Thoracic aorta (tissue), 2 donors: ENCODE results near the gene CREB3L2. TPM values are rescaled to one million over a fixed set of nuclear protein-coding genes. Genes with fewer than 3 reads are reported as not detected.
"Not testable (repeated sequence)": the region's sequence is repeated elsewhere in the genome, so short reads cannot be mapped to it uniquely, and the experiment has no call there.

Experiments
- ATAC-seq: fragments of 150-250 bp; one replicate; pipeline ENCODE4 v1.8.0; 2017; ENCODE audit warnings: low read depth; ENCODE audit not compliant: insufficient number of reproducible peaks, low FRiP score
- DNase-seq: peaks from one replicate; pipeline ENCODE4 v3.0.0-alpha.2; 2020; ENCODE audit warnings: low spot score
- H3K27ac ChIP-seq, 2 donors: fragments of 200-600 bp; sonication (generic); 1 replicate in 1 of 2; 2 replicates in 1 of 2; pipeline ENCODE4 v1.5.1; 2016; ENCODE audit warnings: mild to moderate bottlenecking in 2 of 2, moderate library complexity in 2 of 2
- H3K27me3 ChIP-seq: fragments of 200-600 bp; sonication (generic); replicated peaks from 2 replicates; pipeline ENCODE4 v1.6.0; 2016; ENCODE audit warnings: mild to moderate bottlenecking; ENCODE audit not compliant: insufficient read depth
- H3K36me3 ChIP-seq: fragments of 200-600 bp; sonication (generic); one replicate; pipeline ENCODE4 v1.5.1; 2016
- H3K4me1 ChIP-seq, 2 donors: fragments of 200-600 bp; sonication (generic); 1 replicate in 1 of 2; 2 replicates in 1 of 2; pipeline versions ENCODE4 v1.5.1 to v1.6.0; 2016; ENCODE audit warnings: low read depth in 2 of 2, mild to moderate bottlenecking in 1 of 2; ENCODE audit not compliant: control insufficient read depth in 1 of 2
- H3K4me3 ChIP-seq: fragments of 200-600 bp; sonication (generic); 2 replicates; pipeline ENCODE4 v1.5.1; 2016; ENCODE audit warnings: mild to moderate bottlenecking
- H3K9me3 ChIP-seq: fragments of 200-600 bp; sonication (generic); 2 replicates; pipeline ENCODE4 v1.5.1; 2016
- CTCF ChIP-seq: fragments of 200-600 bp; sonication (generic); IDR thresholded peaks from one replicate; pipeline ENCODE4 v1.5.1; 2019; ENCODE audit warnings: antibody characterized with exemption
- total RNA-seq, 2 donors: library from RNA; depleted of rRNA; stranded (reverse); fragments of >200 nt; gene quantifications; one replicate each; pipeline versions ENCODE4 v1.1.0 to v1.2.3, GENCODE V29; 2016

Gene CREB3L2
- total RNA-seq, 2 donors from 2014 or later: 85.3 to 96.7 TPM

DNA sequence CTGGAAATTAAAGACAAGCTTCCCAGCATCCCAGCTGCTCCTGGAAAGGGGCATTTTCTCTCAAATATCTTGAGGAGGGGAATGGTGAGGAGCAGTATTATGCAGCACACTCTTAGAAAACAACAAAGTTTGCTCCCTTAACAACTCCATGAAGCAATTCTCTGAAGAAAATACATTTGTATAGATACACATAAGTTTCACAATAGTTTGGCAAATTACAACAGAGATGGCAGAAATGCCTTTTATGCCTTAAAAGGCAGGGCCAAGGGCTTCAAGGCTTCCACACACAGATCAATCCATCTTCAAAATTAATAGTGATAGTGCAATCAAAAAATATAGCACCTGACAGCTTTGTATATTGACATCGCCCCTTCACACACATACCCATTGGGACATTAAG lies 167.3 kb downstream of the CREB3L2 start:
- ATAC-seq (no peak), DNase-seq (no peak)
- Histone ChIP-seq H3K27ac (peak overlapping the region in 1 of 2 donors; percentile 85), H3K4me1 (peaks cover 25 to 31% of the 10 kb centered on the region in 2 donors), H3K9me3 (peaks cover 11% of the 10 kb centered on the region), H3K4me3 (no peak overlapping the region), H3K36me3 (no peaks in the 10 kb centered on the region), H3K27me3 (no peaks in the 10 kb centered on the region)
- TF ChIP-seq CTCF: no peak

DNA sequence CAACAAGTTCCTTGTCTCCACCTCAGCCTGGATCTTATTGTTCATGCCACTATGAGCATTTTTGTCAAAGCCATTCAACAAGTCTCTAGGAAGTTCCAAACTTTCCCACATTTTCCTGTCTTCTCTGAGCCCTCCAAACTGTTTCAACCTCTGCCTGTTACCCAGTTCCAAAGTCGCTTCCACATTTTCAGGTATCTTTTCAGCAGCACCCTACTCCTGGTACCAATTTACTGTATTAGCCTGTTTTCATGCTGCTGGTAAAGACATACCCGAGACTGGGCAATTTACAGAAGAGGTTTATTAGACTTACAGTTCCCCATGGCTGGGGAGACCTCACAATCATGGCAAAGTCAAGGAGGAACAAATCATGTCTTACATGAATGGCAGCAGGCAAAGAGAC lies 168.9 kb downstream of the CREB3L2 start:
- peaks cover 11% of the 10 kb centered on the region for H3K9me3 ChIP-seq
- not testable (repeated sequence) for H3K27ac ChIP-seq, H3K36me3 ChIP-seq, ATAC-seq, DNase-seq, H3K4me3 ChIP-seq, H3K27me3 ChIP-seq
- H3K4me1 ChIP-seq: peaks cover 32 to 38% of the 10 kb centered on the region in 2 donors

DNA sequence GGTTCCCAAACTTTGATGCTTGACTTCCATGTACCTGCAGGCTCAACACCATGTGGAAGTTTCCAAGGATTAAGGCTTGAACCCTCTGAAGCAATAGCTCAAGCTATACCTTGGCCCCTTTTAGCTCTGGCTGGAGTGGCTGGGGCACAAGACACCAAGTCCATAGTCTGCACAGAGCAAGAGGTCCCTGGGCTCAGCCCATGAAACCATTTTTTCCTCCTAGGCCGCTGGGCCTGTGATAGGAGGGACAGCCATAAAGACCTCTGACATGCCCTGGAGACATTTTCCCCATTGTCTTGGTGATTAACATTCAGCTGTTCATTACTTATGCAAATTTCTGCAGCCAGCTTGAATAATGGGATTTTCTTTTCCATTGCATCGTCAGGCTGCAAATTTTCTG lies 169.5 kb downstream of the CREB3L2 start:
- Histone ChIP-seq H3K4me3 (no peak overlapping the region), H3K36me3 (no peaks in the 10 kb centered on the region), H3K9me3 (peaks cover 11% of the 10 kb centered on the region), H3K27ac (no peak overlapping the region), H3K4me1 (peaks cover 32 to 38% of the 10 kb centered on the region in 2 donors), H3K27me3 (no peaks in the 10 kb centered on the region)
- ATAC-seq (no peak), DNase-seq (no peak)
- TF ChIP-seq CTCF: no peak

DNA sequence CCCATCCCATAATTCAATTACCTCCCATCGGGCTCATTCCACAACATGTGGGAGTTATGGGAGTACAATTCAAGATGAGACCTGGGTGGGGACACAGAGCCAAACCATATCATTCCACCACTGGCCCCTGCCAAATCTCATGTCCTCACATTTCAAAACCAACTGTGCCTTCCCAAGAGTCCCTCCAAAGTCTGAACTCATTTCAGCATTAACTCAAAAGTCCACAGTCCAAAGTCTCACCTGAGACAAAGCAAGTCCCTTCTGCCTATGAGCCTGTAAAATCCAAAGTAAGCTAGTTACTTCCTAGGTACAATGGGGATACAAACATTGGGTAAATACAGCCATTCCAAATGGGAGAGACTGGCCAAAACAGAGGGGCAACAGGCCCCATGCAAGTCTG lies 170.3 kb downstream of the CREB3L2 start:
- peaks cover 24 to 32% of the 10 kb centered on the region in 2 donors for H3K4me1 ChIP-seq
- H3K27me3 ChIP-seq, H3K36me3 ChIP-seq, H3K27ac ChIP-seq, ATAC-seq, DNase-seq, H3K4me3 ChIP-seq: not testable (repeated sequence)
- H3K9me3 ChIP-seq: peaks cover 11% of the 10 kb centered on the region

- no peak for DNase-seq
- no peak for TF ChIP-seq CTCF
- Histone ChIP-seq H3K4me3 (no peak overlapping the region), H3K36me3 (no peaks in the 10 kb centered on the region), H3K27me3 (no peaks in the 10 kb centered on the region), H3K4me1 (peaks cover 15 to 20% of the 10 kb centered on the region in 2 donors), H3K27ac (peak overlapping the region in 1 of 2 donors; percentile 34), H3K9me3 (peaks cover 11% of the 10 kb centered on the region)
- no peak for ATAC-seq
These were observed 172.4 kb downstream of the CREB3L2 start for GRCh38 chr7:137829337-137829992.

DNA sequence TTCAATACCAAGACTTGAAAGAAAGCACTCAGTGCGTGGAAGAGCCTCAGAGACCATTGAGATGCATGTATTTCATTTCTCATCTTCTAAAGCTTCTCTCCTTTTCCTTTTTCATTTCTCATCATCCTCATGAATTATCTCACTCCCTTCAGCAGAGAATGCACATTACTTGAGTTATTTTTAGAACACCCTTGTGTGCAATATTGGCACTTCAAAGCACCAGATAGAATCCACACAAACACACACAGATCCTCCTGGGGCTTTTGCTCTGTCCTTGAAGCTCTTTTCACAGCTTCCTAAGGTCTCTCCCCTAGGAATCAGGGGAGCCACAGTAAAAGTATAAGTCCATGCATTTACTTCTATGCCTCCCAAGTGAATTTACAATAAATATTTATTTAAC lies 173.4 kb downstream of the CREB3L2 start:
- H3K36me3 ChIP-seq: no peaks in the 10 kb centered on the region
- peaks cover 15 to 20% of the 10 kb centered on the region in 2 donors for H3K4me1 ChIP-seq
- H3K4me3 ChIP-seq: no peak overlapping the region
- peaks cover 11% of the 10 kb centered on the region for H3K9me3 ChIP-seq
- H3K27ac ChIP-seq: no peak overlapping the region
- DNase-seq (no peak), ATAC-seq (no peak)
- no peaks in the 10 kb centered on the region for H3K27me3 ChIP-seq
- TF ChIP-seq CTCF: no peak
